GM23338 (cell line): ENCODE measurements around the gene MAMLD1.

Source experiments
- CTCF ChIP-seq, 2 experiments: fragments of 200-600 bp in 1 of 2; sonication (generic) in 1 of 2; conservative IDR thresholded peaks; 2 replicates each; pipeline versions ENCODE4 v1.5.1 to v1.6.1; 2016 to 2017; ENCODE audit warnings: antibody characterized with exemption in 2 of 2, low read depth in 2 of 2, mild to moderate bottlenecking in 2 of 2, moderate library complexity in 1 of 2
- EZH2 ChIP-seq: fragments of 200-600 bp; sonication (generic); IDR thresholded peaks from one replicate; pipeline ENCODE4 v1.8.0; 2017; ENCODE audit warnings: antibody characterized with exemption, mild to moderate bottlenecking, low read depth; ENCODE audit not compliant: unreplicated experiment
- POLR2AphosphoS5 ChIP-seq: IDR thresholded peaks from 2 replicates; pipeline ENCODE4 v1.6.1; 2016; ENCODE audit warnings: antibody characterized with exemption, low read depth

GRCh38 chrX:150464001-150464400 lies 100.9 kb downstream of the MAMLD1 start:
- TF ChIP-seq POLR2AphosphoS5 (no peak), EZH2 (no peak), CTCF (conservative IDR thresholded peaks at IDR 0.05; ENCODE audit: low read depth in 2 of 2) (no peak)
